ENCODE results near the gene PPFIA3.

DNA sequence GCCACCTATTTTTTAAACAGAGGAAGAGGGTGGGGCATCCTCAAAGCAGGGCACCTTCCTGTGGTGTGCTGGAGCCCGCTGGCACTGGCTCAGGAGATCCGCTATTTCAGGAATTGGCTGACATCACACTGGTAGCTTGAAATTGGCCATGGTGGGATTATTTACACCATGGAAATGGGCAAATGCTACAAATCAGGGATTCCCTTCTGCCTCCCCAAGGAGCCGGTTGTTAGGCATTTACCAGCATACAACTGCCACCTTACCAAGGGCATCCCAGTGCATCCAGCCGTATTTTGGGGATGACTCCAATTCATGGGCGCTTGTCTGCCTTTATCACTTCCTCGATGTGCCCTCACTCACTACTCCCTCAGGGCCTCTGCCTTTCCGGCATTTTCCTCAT, 21.6 kb downstream of the PPFIA3 start:
- TF ChIP-seq, protein P1, sequence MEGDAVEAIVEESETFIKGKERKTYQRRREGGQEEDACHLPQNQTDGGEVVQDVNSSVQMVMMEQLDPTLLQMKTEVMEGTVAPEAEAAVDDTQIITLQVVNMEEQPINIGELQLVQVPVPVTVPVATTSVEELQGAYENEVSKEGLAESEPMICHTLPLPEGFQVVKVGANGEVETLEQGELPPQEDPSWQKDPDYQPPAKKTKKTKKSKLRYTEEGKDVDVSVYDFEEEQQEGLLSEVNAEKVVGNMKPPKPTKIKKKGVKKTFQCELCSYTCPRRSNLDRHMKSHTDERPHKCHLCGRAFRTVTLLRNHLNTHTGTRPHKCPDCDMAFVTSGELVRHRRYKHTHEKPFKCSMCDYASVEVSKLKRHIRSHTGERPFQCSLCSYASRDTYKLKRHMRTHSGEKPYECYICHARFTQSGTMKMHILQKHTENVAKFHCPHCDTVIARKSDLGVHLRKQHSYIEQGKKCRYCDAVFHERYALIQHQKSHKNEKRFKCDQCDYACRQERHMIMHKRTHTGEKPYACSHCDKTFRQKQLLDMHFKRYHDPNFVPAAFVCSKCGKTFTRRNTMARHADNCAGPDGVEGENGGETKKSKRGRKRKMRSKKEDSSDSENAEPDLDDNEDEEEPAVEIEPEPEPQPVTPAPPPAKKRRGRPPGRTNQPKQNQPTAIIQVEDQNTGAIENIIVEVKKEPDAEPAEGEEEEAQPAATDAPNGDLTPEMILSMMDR (IDR thresholded peaks at IDR 0.05) = no peak
- TF ChIP-seq EZH2phosphoT487 (IDR thresholded peaks at IDR 0.05; ENCODE audit: borderline replicate concordance, low read depth) = no peak
- TF ChIP-seq JUND (IDR thresholded peaks at IDR 0.05) = no peak
- TF ChIP-seq, protein P2, sequence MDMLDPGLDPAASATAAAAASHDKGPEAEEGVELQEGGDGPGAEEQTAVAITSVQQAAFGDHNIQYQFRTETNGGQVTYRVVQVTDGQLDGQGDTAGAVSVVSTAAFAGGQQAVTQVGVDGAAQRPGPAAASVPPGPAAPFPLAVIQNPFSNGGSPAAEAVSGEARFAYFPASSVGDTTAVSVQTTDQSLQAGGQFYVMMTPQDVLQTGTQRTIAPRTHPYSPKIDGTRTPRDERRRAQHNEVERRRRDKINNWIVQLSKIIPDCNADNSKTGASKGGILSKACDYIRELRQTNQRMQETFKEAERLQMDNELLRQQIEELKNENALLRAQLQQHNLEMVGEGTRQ (IDR thresholded peaks at IDR 0.05; ENCODE audit: borderline replicate concordance, low read depth, low read length) = no peak
- TF ChIP-seq EP300 (IDR thresholded peaks at IDR 0.05; ENCODE audit: borderline replicate concordance in 1 of 2, low read depth in 1 of 2, low read length in 1 of 2) = no peak
- no peak for TF ChIP-seq TAF1 (IDR thresholded peaks at IDR 0.05; ENCODE audit: borderline replicate concordance, low read depth, low read length)
- TF ChIP-seq POLR2AphosphoS5 (IDR thresholded peaks at IDR 0.05; ENCODE audit: low read depth, low read length) = no peak
- TF ChIP-seq, protein P3, sequence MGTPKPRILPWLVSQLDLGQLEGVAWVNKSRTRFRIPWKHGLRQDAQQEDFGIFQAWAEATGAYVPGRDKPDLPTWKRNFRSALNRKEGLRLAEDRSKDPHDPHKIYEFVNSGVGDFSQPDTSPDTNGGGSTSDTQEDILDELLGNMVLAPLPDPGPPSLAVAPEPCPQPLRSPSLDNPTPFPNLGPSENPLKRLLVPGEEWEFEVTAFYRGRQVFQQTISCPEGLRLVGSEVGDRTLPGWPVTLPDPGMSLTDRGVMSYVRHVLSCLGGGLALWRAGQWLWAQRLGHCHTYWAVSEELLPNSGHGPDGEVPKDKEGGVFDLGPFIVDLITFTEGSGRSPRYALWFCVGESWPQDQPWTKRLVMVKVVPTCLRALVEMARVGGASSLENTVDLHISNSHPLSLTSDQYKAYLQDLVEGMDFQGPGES (IDR thresholded peaks at IDR 0.05; ENCODE audit: low read depth, low read length) = no peak
- TF ChIP-seq YY1 (IDR thresholded peaks at IDR 0.05; ENCODE audit: low read depth) = no peak
- TF ChIP-seq RAD21 (IDR thresholded peaks at IDR 0.05; ENCODE audit: low read length) = no peak
- no peak for TF ChIP-seq ELF1 (IDR thresholded peaks at IDR 0.05)
- TF ChIP-seq, protein P4, sequence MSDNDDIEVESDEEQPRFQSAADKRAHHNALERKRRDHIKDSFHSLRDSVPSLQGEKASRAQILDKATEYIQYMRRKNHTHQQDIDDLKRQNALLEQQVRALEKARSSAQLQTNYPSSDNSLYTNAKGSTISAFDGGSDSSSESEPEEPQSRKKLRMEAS (IDR thresholded peaks at IDR 0.05; ENCODE audit: low read depth) = no peak
- TF ChIP-seq FOSL2 (IDR thresholded peaks at IDR 0.05; ENCODE audit: borderline replicate concordance, low read depth) = no peak
